Stimulated activated CD8-positive, alpha-beta memory T cell treated with anti-CD3 and anti-CD28 coated beads, Interleukin-15, amount 100 ng/mL, for 24 hours (primary cell): Measurements from ENCODE around the gene MRPL27.
"Not testable (repeated sequence)": the region's sequence is repeated elsewhere in the genome, so short reads cannot be mapped to it uniquely, and the experiment has no call there.

Source experiments
- DNase-seq: peaks from one replicate; pipeline ENCODE4 v3.0.0-alpha.2; 2020; ENCODE audit warnings: low read depth

Gene MRPL27

DNA sequence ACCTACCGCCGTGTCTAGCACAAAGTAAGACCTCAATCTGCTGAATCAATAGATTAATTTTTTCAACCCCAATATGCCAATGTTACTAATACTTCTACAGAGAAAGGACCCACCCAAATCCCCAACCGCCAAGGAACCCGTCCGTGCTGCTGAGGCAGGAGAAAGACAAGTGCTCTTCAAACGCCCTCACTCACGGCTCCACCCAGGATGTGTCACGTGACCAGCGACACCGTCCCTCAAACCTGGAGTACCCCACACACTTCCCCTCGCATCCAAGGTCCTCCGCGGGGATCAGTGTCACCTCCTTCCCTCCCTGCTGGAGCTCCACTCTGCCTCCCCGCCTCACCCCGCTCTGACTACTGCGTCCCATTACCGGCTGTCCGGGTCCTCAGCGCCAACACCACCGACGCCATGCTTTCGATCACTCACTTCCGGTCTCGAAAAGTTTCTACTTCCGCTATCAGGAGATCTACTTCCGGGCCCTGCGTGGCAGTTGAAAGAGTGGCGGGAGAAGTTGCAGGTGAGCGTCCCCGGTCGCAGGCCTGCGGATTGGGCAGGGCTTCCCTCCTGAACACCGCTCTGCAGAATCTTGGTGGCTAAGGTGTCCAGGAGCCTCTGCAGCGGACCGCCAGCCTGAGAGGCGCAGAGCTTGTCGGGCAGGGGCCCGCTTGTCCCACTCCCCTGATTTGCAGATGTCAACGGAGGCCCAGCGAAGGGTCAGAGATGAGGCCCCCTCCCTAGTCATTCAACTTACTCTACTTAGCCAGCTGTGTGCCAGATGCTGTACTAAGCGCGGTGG is at the start of gene MRPL27, which contains the start of gene EME1:
MRPL27 (minus strand) TSS at position 427 of the 799 bp plus-strand sequence; CDS start at position 413, 14 bp downstream.
EME1 (plus strand) TSS at position 472 of the 799 bp plus-strand sequence. CDS start 1,980 bp downstream, outside the sequence.
- peak; percentile 57 for DNase-seq

DNA sequence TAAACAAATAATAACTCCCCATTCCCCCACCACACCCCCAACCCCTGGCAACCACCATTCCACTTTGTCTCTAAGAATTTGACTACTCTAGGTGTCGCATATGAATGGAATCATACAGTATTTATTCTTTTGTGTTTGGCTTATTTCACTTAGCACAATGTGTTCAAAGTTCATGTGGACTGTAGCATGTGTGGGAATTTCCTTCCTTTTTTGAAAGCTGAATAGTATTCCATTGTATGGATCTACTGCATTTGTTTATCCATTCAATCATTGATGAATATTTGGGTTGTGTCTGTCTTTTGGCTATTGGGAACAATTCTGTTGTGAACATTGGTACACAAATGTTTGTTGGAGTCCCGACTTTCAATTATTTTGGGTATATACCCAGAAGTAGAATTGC is 49.8 kb upstream of the MRPL27 start:
- no peak for DNase-seq

DNA sequence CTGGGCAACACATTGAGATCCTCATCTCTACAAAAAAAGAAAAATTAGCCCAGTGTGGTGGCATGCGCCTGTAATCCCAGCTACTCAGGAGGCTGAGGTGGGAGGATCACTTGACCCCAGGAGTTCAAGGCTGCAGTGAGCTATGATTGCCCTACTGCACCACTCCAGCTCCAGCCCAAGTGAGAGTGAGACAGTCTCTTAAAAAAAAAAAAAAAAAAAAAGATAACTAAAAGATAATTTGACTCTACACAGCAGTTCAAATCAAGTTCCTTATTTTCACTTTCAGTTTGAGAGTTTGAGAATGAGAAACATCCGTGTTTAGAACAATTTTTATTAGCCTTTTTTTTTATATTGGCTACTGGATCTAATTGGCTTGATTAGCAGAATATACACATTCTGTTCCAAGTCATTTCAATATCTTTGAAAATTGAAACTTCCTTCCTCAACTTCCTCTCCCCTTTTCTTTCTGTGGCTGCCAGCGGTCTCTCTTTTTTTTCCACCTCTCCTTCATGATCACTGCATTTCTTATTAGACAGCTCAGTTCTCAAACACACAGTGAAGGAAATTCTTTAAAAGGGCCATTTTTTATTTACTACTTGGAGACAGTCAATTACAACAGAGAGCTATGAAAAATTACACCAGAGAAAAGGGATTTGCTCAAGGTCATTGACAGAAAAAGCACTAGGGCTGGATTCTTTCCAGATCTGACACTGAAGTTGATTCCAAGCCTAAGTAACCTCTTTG is 48.5 kb upstream of the MRPL27 start:
- no peak for DNase-seq

DNA sequence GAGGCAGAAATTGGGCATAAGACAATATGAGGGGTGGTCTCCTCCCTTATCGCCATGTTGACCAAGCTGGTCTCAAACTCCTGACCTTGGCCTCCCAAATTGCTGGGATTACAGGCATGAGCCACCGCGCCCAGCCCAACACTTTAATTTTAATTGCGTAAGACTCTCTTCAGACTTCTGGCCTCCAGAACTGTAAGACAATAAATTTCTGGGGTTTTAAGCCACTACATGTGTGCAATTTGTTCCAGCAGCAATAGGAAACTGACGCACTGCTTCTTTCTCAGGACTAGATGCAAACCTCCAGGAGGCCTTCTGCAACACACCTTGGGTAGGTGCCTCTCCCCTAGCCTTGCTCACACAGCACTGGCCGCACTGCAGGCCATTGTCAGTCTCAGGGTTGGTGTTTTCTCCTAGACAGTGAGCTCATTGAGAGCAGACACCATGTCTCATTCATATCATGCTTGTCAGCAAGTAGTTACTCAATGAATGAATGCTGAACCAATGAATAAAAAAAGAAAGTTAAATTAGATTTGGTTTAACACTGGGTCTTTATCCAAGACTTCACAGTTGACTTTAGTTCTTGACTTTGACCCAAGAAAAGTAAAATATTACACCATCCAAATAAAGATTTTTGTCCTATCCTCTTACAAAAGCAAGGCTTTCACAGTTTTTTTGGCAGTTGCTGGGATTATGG is 47.6 kb upstream of the MRPL27 start:
- DNase-seq = no peak

DNA sequence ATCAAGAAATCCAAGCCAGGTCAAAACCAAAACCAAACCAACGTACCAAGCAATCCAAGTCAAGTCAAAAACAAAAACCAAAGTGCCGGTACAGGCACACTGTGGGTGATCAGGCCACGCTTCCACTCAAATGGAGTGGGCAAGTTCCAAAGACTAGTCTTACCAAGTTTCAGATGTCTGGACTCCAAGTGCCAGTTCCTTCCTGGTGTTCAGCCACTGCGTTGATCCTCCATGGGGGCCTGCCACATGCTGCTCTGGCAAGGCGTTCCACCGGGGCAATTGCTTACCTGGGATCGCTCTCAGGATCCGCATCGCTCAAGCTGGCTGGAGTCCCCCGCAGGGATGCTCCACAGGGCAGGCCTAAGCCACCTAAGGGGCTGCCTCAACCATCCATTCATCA is 46.6 kb upstream of the MRPL27 start:
- DNase-seq = not testable (repeated sequence)

DNA sequence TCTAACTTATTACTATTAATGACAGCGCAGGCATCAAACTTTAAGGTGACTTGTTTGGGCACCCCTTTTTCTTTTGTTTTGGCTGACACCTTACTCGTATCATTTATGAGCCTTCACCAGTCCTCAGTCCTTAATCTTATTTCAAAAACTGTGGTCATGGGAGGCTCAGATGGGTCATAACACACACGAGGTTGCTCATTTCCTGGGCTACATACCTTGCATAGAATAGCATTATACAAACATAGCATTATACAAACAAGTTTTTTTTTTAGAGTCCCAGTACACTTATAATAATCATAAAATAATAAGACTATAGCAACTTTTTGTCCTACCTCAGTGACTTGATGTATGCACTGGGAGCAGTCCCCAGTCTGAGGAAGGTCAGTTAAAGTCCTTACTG is 41.8 kb upstream of the MRPL27 start:
- DNase-seq = no peak

DNA sequence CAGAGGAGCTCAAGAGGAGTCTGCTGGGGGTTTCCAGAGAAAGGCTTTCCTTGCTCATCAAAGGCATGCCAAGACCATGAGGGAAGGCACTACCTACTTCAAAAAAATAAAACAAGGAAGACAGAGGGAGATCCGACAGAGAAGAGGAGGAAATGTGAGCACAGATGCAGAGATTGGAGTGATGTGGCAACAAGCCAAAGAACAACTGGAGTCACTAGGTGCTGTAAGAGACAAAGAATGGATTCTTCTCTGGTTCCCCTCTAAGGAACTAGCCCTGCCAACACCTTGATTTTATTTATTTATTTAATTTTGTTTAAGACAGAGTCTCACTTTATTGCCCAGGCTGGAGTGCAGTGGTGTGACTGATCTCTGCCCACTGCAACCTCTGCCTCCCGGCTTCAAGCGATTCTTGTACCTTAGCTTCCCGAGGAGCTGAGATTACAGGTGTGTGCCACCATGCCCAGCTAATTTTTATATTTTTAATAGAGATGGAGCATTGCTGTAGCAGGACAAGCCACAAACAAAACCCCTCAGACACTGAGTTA is 39.3 kb upstream of the MRPL27 start:
- DNase-seq = no peak

DNA sequence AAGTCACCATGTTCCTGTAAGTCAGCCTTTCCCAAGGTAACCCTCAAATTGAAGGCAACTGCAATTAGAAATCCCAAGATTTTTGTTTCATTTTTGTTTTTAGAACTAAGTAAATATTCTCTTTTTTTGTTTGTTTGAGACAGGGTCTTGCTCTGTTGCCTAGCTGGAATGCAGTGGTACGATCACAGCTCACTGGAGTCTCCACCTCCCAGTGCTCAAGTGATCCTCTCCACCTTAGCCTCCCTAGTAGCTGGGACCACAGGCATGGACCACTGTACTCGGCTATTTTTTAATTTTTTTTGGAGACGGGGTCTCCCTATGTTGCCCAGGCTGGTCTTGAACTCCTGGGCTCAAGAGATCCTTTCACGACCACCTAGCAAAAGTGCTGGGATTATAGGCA is 34.9 kb upstream of the MRPL27 start:
- no peak for DNase-seq

DNA sequence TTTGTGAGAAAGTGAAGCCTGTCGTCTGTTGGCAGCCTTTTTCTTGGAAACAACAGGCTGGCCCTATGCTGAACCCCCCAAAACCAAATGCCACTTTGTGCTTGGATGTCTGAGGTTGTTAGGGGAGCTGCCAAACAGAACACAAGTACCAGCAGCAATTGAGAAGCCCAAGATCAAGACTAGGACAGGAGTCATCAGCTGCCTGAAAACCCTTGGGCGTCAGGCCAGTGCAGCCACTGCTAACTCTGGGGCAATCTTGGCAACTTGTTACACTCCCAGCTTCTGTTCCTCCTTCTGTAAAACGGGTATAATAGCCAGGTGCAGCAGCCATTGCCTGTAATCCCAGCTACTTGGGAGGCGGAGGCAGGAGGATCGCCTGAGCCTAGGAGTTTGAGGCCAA is 33.6 kb upstream of the MRPL27 start:
- DNase-seq = no peak

DNA sequence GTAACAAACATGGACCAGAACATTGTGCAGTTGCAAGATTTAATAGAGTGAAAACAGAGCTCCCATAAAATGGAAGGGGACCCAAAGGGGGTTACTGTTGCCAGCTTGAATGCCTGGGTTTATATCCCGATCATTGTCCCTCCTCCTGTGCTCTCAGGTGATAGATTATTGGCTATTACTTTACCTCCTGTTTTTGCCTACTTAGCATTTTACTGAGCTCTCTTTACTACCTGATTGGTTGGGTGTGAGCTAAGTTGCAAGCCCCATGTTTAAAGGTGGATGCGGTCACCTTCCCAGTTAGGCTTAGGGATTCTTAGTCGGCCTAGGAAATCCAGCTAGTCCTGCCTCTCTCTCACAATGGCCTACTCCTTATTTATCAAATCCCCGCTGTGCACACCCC is 32.4 kb upstream of the MRPL27 start:
- not testable (repeated sequence) for DNase-seq

DNA sequence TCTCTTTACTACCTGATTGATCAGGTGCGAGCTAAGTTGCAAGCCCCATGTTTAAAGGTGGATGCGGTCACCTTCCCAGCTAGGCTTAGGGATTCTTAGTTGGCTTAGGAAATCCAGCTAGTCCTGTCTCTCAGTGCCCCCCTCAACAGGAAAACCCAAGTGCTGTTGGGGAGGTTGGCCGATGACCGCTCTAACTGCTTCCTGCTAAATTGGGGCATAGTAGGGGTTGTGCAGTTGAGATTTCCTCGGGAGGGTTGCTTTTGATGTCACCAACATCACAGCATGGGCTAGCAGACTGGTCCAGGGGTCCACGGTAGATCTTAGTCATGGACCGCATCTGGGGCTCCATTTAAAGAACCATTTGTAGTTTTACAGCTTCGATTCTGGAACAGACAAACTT is 26.6 kb upstream of the MRPL27 start:
- DNase-seq = not testable (repeated sequence)

DNA sequence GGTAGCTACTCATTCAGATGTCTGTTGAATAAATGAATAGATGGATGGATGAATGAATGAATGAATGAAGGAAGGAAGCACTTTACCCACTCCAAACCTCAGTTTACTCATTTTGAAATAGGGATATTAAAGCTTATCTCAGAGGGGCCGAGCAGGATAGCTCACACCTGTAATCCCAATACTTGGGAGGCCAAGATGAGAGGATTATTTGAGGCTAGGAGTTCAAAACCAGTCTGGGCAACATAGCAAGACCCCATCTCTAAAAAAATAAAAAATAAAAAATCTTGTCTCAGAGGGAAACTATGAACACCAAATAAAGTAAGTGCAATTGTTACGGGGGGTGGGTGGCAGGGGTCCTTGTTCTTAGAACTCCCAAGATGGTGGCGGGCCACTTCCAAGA is 25.7 kb upstream of the MRPL27 start:
- not testable (repeated sequence) for DNase-seq

DNA sequence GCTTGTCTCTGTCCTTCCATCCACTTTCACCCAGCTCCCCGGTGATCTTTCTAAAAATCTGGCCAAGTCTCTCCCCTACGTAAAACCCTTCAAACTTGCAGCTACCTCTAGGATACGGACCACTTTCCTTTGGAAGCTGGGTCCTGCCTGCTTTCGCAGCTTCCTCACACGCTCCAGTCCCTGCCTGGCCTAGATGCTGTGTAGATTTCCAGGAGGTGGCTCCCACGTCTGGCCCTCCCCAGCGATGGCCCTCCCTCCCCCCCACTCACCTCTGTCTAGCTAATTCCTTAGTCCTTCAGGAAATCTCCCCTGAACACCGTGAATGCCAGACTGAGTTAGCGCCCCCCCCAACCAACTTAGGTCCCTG is 24.9 kb upstream of the MRPL27 start:
- no peak for DNase-seq

DNA sequence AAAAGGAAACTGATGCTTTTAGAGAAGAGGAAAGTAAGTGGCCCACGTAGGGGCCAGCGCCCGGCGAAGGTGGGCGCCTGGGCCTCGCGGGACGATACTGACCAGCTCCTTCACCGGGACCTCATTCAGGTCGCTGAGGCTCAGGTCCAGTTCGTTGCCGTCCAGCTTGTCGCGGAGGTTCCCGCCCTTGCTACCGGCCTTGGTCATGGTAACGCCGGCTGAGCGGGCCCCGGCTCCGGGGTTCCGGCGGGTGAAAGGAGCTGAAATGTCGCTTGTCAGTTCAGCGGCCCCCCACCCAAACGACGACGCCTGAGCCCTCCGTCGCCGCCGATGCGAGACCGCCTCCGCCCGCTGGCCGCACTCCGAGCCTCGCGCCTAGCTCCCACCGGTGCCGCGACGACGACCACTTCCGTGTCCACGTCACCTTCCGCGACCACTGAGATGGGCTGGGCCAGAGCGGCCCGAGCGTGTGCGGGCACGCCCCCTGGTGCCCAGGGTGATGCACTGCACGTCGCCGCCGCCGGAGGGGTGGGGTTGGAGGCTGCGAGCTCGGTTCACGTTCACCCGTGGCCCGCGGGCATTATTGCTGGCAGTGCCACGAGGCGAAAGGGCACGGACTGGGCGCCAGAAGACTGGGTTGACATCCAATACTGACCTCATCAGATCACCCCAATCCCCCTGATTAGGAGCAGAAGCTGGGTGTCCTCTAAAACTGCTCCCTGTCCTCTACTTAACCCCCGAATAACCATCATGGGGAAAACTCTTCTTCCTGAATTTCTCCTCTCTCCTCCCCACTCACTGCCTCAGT is 24.3 kb upstream of the MRPL27 start, which contains the start of gene LRRC59:
LRRC59 (minus strand) TSS at position 413 of the 808 bp plus-strand sequence; CDS start at position 207, 206 bp downstream.
- DNase-seq = peak; percentile 93

DNA sequence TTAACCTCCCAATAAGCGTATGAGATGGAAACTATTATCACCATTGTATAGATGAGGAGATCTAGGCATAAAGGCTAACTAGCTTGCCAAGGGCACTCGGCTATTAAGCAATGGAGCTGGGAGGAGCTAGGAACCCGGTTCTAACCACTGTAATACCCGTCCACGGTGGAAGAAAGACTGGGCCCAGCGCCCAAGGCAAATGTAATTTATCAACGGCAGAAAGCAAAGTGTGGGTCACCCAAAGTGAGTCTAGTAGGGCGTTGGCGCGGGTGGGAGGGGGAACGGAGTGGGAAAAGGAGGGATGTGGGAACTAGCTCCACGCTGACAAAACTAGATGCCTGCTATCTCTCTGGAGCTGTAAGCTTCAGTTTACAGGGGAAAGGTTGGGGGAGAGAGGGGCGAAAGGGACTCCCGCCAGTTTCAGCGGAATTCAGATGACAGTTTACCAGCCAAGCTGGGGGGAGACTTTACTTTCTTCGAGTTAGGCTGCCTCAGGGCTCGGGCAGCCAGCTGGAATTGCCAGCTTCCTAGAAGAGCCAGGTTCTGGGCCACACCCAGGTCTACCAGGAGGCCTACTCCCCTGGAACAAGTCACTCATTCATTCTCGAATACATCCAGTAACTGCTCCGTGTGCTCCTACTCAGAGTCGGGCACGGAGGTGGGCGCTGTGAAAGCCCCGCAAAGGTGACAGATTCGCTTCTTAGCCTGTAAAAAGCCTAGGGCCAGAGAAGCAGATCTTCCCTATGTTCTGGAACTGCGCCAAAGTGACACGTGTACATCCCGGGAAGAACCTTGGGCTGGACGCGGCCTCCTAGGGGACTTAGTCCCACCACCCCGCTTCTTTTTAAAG is 23.5 kb upstream of the MRPL27 start:
- DNase-seq = no peak

DNA sequence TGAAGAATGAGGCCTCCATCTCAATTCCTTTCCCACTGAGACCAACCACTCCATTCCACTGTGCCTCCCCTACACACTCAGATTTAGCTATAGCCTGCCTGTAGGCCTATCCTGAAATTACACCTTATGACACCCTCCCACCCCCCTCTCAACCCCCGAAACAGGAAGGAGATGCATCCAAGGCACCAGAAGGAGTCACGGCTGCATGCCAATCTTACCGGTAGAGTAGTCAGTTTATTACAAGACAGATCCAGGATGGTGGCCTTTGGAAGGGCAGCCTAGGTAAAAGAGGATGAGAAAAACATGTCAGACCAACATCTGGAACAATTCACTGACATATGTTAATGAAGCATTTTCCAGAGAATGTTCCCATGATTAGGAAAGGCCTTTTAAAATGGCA is 21.7 kb upstream of the MRPL27 start:
- no peak for DNase-seq

DNA sequence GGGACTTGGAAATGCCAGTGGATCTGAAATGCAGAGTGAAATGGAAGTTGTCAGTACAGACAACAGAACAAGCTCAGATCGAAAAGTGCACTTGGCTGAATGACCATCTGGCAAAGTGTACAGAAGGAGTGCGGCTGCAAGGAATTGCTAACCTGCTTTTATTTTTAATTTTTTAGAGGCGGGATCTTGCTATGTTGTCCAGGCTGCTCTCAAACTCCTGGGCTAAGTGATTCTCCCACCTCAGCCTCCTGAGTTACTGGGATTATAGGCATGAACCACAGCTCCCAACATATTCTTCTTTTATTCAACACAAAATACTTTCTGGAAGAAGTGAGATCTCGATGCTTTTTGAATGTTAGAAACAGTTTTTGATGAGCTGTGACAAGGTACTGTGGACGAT is 20.7 kb upstream of the MRPL27 start:
- DNase-seq = no peak

DNA sequence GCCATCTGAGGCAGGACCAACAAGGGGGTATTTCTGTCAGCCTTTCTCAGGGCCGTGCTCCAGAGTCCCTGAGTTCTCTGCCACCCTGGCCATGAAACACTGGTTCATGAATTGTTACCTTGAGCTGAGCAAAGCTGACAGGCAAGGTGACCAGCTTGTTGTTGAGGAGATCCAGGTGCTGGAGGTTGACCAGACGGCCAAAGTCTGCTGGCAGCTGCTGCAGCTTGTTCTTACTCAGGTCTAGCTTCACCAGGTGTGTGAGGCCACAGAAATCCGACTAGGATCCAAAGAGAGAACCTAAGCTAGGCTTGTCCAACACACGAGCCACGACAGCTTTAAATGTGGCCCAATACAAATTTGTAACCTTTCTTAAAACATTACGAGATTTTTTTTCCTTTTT is 19.6 kb upstream of the MRPL27 start:
- DNase-seq = no peak

DNA sequence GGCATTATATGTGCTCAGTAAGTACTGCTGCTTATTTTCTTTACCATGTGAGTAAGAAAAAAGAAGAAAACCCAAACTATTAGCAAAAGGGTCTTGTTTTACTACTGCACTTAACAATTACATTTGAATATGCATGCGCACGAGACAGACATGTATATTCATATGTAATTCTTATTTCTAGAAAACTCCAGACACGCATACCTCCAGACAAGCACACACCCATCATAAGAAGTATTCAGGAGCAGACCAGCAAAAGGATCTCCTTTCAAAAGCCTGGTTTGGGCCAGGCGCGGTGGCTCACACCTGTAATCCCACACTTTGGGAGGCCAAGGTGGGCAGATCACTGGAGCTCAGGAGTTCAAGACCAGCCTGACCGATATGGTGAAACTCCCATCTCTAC is 16.6 kb upstream of the MRPL27 start:
- DNase-seq = no peak

DNA sequence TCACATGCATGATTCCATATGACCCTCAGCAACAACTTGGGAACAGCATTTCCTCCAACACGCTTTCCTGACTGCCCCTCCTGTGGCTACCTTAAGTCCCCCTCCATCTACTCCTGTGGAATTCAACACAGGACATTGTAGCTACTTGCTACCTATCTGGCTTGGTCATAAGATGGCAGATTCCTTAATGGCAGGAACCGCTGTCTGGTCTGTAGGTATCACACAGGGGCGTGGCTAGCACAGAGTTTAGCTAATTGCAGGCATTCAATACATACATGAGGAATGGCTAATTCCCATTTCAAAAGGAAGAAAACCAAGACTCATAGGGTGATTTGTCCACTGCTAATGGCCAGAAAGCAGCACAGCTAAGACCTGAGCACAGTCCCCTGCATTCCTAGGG is 15.7 kb upstream of the MRPL27 start:
- DNase-seq = no peak

DNA sequence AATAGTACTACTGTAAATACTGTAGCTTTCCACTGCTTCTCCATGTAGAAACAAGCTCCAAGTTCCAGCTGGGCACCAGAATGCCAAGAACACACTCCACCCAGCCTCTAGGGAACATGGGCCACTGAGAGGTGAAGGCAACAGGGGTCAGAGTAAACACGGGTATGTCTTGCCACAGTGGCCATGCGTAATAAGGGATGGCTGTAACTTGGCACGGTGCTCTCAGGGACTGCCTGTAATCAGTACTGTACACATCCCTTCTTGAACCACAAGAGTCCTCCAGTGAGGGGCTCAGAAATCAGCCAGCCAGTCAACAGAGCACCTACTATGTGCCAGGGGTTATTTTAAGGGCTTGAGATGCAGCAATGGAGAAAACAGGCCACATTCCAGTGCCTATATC is 13.5 kb upstream of the MRPL27 start:
- DNase-seq = no peak
